DND-41 (cell line): Measurements from ENCODE around the gene FHOD3.

Source experiments
- EZH2 ChIP-seq: IDR thresholded peaks from 3 replicates; pipeline ENCODE4 v1.6.1; 2012; ENCODE audit warnings: borderline replicate concordance, low read depth, mild to moderate bottlenecking, moderate library complexity, low read length, inconsistent platforms; ENCODE audit not compliant: severe bottlenecking
- TF ChIP-seq, protein P1 (sequence below): IDR thresholded peaks from 2 replicates; pipeline ENCODE4 v1.5.1; 2012; ENCODE audit warnings: borderline replicate concordance, low read length, moderate library complexity, mild to moderate bottlenecking; ENCODE audit not compliant: poor library complexity, severe bottlenecking; ENCODE audit errors: extremely low read depth

DNA sequence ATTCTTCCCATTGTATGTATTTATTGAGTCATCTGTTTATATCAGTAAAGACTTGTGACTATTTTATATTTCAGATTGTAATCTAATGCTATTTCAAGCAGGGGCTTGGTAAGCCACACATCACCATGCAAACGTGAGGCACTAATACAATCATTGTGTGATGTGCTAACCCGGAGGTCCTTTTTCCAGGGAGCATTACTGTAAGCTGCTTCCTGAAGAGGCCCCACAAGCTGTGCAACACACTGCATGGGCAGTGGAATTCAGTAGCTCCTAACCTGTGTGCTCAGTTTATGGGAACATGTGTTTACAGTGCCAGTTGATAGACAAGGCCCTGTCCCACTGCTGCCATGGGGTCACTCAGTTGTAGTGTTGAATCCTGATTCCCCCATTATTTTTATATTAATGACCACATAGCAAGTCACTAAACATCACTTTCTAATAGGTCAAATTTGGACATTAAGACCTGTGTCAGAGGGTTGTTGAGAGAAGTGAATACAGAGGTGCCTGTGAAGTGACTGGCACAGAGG, 162.9 kb downstream of the FHOD3 start:
- TF ChIP-seq, protein P1, sequence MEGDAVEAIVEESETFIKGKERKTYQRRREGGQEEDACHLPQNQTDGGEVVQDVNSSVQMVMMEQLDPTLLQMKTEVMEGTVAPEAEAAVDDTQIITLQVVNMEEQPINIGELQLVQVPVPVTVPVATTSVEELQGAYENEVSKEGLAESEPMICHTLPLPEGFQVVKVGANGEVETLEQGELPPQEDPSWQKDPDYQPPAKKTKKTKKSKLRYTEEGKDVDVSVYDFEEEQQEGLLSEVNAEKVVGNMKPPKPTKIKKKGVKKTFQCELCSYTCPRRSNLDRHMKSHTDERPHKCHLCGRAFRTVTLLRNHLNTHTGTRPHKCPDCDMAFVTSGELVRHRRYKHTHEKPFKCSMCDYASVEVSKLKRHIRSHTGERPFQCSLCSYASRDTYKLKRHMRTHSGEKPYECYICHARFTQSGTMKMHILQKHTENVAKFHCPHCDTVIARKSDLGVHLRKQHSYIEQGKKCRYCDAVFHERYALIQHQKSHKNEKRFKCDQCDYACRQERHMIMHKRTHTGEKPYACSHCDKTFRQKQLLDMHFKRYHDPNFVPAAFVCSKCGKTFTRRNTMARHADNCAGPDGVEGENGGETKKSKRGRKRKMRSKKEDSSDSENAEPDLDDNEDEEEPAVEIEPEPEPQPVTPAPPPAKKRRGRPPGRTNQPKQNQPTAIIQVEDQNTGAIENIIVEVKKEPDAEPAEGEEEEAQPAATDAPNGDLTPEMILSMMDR, result no peak
- TF ChIP-seq EZH2, result no peak
